ENCODE results near the gene TRPT1. TPM values are rescaled to one million over a fixed set of nuclear protein-coding genes. Genes with fewer than 3 reads are reported as not detected.

TRPT1 gene
- total RNA-seq, 2 experiments from 2014 or later: 11.3 to 11.5 TPM

DNA sequence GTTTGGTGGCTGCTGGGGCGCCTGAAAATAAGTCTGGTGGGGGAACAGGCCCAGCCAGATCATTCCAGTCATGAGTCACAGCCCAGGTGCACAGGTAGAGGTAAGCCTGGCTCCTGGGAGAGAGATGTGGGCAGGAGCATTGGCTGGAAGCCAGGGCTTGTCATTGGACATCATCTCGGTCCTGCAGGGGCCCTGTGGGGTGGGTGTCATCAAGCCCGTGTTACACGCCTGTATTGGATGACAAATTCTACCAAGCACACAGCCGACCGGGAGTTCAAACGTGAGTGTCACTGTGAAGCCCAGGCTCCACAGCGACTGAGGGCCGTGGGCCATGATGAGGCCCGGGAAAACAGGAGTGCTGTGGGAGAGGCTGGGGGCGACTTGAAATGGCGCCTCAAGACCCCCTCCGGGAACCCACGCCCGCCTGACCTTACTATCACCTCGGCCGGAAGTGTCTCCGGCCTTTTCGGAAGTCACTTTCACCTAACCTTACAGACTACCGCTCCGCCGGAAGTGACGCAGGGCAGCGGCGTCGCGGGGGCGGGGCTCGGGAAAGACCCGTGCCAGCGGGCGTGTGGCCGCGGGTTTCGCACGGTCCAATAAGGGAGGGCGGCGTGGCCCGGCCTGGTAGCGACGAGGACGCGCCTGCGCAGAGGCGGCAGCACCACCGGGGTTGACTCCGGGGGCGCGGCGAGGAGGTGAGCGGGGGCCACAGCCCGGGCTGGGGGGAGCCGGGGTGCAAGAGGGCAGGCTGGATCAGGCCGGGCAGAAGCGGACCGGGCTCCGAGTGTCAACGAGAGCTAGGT, 14.7 kb upstream of the TRPT1 start, which contains the start of gene FKBP2:
Gene FKBP2, plus strand, starts transcription at position 661 of the 806 bp plus-strand sequence. CDS start 1,293 bp downstream, outside the sequence.
- H3K27me3 Mint-ChIP-seq: no peaks in the 10 kb centered on the region
- peak within 1 kb of the TSS; percentile 98 for H3K4me3 Mint-ChIP-seq
- Histone ChIP-seq H3K36me3 (ENCODE audit: insufficient read depth, low read length) (peaks cover 22% of the 10 kb centered on the region), H3K27me3 (ENCODE audit: control insufficient read depth in 1 of 2, insufficient read depth in 2 of 2, low read length in 2 of 2) (no peaks in the 10 kb centered on the region), H3K9me3 (ENCODE audit: control insufficient read depth in 1 of 2, insufficient read depth in 1 of 2, low read length in 2 of 2) (no peaks in the 10 kb centered on the region), H3K27ac (ENCODE audit: low read depth in 1 of 2, low read length in 2 of 2) (peak within 1 kb of the TSS; percentile 97 to 100), H3K4me1 (ENCODE audit: insufficient read depth, low read length) (peaks cover 59% of the 10 kb centered on the region), H3K4me3 (ENCODE audit: low read length) (peak within 1 kb of the TSS; percentile 80)
- no peaks in the 10 kb centered on the region for H3K9me3 Mint-ChIP-seq
- DNase-seq (peak; percentile 92 to 100 (median 97)), ATAC-seq (ENCODE audit: poor library complexity) (peak; percentile 66)
- H3K36me3 Mint-ChIP-seq (ENCODE audit: low read depth): peaks cover 32% of the 10 kb centered on the region
- peak within 1 kb of the TSS; percentile 100 for H3K27ac Mint-ChIP-seq
- ChIA-PET CTCF (interaction anchor here (0.9 to 1.9 kb wide), 7 partner anchors 9 to 102 kb away, joined by 3 to 10 read pairs (median 4); partner anchors contain the start of genes NUDT22, PLCB3 and TRPT1), POLR2A (interaction anchor here (0.6 to 5.5 kb wide), 22 partner anchors 9 to 1588 kb away, joined by 3 to 69 read pairs (median 5); partner anchors contain the start of genes BAD, CCDC88B, DNAJC4 and FERMT3)
- peaks cover 40% of the 10 kb centered on the region for H3K4me1 Mint-ChIP-seq (ENCODE audit: low read depth)
- TF ChIP-seq, protein P1, sequence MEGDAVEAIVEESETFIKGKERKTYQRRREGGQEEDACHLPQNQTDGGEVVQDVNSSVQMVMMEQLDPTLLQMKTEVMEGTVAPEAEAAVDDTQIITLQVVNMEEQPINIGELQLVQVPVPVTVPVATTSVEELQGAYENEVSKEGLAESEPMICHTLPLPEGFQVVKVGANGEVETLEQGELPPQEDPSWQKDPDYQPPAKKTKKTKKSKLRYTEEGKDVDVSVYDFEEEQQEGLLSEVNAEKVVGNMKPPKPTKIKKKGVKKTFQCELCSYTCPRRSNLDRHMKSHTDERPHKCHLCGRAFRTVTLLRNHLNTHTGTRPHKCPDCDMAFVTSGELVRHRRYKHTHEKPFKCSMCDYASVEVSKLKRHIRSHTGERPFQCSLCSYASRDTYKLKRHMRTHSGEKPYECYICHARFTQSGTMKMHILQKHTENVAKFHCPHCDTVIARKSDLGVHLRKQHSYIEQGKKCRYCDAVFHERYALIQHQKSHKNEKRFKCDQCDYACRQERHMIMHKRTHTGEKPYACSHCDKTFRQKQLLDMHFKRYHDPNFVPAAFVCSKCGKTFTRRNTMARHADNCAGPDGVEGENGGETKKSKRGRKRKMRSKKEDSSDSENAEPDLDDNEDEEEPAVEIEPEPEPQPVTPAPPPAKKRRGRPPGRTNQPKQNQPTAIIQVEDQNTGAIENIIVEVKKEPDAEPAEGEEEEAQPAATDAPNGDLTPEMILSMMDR (IDR thresholded peaks at IDR 0.05): no peak
- intact Hi-C loops (cut with DNase I, micrococcal nuclease): loop anchor here (1.0 to 5.0 kb wide), 7 partner anchors 10 to 64 kb away; partner anchors contain the start of genes DNAJC4 (in 2 of the 2), FERMT3 (in 2 of the 2), GPR137 (in 2 of the 2) and BAD (in 1 of the 2)

DNA sequence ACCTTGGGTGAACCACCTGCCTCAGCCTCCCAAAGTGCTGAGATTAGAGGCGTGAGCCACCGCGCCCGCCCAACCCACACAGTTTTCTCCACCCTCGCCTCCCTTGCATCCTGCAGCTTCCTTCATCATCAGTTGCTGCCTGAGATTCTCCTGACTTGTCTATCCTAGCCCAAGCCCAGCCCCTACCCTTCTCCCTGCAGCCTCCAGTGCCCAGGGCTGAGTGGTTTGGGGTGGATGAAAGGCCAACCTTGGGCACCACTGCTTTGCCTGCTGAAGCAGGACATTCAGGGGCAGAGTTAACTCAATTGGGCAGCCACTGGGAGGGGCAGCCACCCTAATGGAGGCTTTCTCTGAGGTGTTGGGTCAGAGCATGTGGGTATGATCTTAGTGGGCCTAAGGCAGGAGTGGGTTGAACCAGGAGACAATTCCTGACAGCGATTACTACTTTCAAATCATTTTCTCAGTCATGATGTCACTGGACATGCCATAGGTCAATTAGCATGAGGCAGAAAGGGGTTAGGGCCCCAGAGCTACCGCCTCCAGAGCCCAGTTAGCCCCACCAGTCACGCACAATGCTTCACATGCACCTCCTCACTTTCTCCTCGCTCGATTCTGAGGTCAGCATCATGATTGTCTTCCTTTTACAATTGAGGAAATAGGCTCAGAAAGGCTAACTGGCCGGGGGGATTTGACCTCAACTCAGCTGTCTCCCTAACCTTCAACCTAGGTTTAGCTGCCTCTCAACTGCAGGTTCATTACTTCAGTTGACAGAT, 13.9 kb upstream of the TRPT1 start:
- peaks cover 39% of the 10 kb centered on the region for H3K4me1 Mint-ChIP-seq (ENCODE audit: low read depth)
- no peaks in the 10 kb centered on the region for H3K27me3 ChIP-seq (ENCODE audit: control insufficient read depth in 1 of 2, insufficient read depth in 2 of 2, low read length in 2 of 2)
- ChIA-PET POLR2A (interaction anchor here (0.6 to 5.5 kb wide), 6 partner anchors 10 to 78 kb away, joined by 3 to 69 read pairs (median 15); partner anchors contain the start of genes DNAJC4, FERMT3, PRDX5 and STIP1), CTCF (interaction anchor here (1.0 to 1.9 kb wide), 4 partner anchors 8 to 102 kb away, joined by 3 to 10 read pairs (median 3); partner anchors contain the start of gene PLCB3)
- TF ChIP-seq, protein P1 (IDR thresholded peaks at IDR 0.05): no peak
- H3K9me3 Mint-ChIP-seq: no peaks in the 10 kb centered on the region
- peak in 3 of 14 experiments; percentile 40 to 81 (median 69) for DNase-seq
- peak overlapping the region; percentile 98 for H3K4me3 Mint-ChIP-seq
- peaks cover 36% of the 10 kb centered on the region for H3K36me3 Mint-ChIP-seq (ENCODE audit: low read depth)
- H3K27me3 Mint-ChIP-seq: no peaks in the 10 kb centered on the region
- ATAC-seq (ENCODE audit: poor library complexity): no peak
- H3K9me3 ChIP-seq (ENCODE audit: control insufficient read depth in 1 of 2, insufficient read depth in 1 of 2, low read length in 2 of 2): no peaks in the 10 kb centered on the region
- H3K4me3 ChIP-seq (ENCODE audit: low read length): peak overlapping the region; percentile 80
- H3K36me3 ChIP-seq (ENCODE audit: insufficient read depth, low read length): peaks cover 22% of the 10 kb centered on the region
- peak overlapping the region; percentile 100 for H3K27ac Mint-ChIP-seq
- intact Hi-C loops (cut with DNase I, micrococcal nuclease): loop anchor here (2.0 to 5.0 kb wide), 4 partner anchors 13 to 65 kb away; partner anchors contain the start of genes FERMT3 (in 2 of the 2), BAD (in 1 of the 2), ESRRA (in 1 of the 2) and GPR137 (in 1 of the 2)
- H3K4me1 ChIP-seq (ENCODE audit: insufficient read depth, low read length): peaks cover 59% of the 10 kb centered on the region
- peak overlapping the region; percentile 97 to 100 for H3K27ac ChIP-seq (ENCODE audit: low read depth in 1 of 2, low read length in 2 of 2)

DNA sequence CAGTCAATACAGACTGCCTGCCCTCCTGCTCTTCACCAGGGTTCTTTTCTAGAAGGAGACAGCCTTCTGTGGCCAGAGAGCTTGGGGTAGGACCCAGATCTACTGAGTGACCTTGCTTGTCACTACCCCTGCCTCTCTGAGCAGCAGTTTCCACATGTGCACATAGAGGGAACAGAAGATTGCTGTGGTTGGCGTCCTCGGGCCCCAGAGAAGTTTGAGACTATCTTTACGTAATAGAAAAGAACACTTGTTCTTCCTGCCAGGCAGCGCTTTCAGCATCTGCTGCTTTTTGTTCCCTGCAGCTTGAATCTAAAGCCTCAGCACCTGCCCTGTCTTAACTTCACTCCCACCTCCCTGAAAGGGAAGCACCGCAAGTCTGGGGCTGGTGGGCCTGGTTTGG, 13.0 kb upstream of the TRPT1 start:
- no peak for ATAC-seq (ENCODE audit: poor library complexity)
- H3K27me3 Mint-ChIP-seq: no peaks in the 10 kb centered on the region
- H3K27ac Mint-ChIP-seq: peak overlapping the region; percentile 100
- Histone ChIP-seq H3K4me1 (ENCODE audit: insufficient read depth, low read length) (peaks cover 59% of the 10 kb centered on the region), H3K27me3 (ENCODE audit: control insufficient read depth in 1 of 2, insufficient read depth in 2 of 2, low read length in 2 of 2) (no peaks in the 10 kb centered on the region), H3K36me3 (ENCODE audit: insufficient read depth, low read length) (peaks cover 19% of the 10 kb centered on the region), H3K27ac (ENCODE audit: low read depth in 1 of 2, low read length in 2 of 2) (peak overlapping the region; percentile 7 to 29), H3K9me3 (ENCODE audit: control insufficient read depth in 1 of 2, insufficient read depth in 1 of 2, low read length in 2 of 2) (no peaks in the 10 kb centered on the region), H3K4me3 (ENCODE audit: low read length) (no peak overlapping the region)
- H3K4me1 Mint-ChIP-seq (ENCODE audit: low read depth): peaks cover 39% of the 10 kb centered on the region
- POLR2A ChIA-PET: interaction anchor here (0.6 to 5.5 kb wide), 4 partner anchors 9 to 572 kb away, joined by 3 to 69 read pairs (median 4); partner anchors contain the start of genes DNAJC4, PRDX5 and TRMT112
- DNase-seq: peak in 1 of 14 experiments; percentile 34
- H3K36me3 Mint-ChIP-seq (ENCODE audit: low read depth): peaks cover 36% of the 10 kb centered on the region
- H3K4me3 Mint-ChIP-seq: peak overlapping the region; percentile 51
- TF ChIP-seq, protein P1 (IDR thresholded peaks at IDR 0.05): no peak
- no peaks in the 10 kb centered on the region for H3K9me3 Mint-ChIP-seq
- CTCF ChIA-PET: interaction anchor here (1.2 kb wide), 1 partner anchor 66 kb away, joined by 3 read pairs; no protein-coding TSS in a partner anchor
- intact Hi-C loops (cut with DNase I, micrococcal nuclease): no loop called here
